Testis (tissue), 3 donors: ENCODE data around the gene LILRA5. TPM values are rescaled to one million over a fixed set of nuclear protein-coding genes. Genes with fewer than 3 reads are reported as not detected.

Source experiments
- DNase-seq: peaks from one replicate; pipeline ENCODE4 v3.0.0-alpha.2; 2019
- H3K27ac ChIP-seq, 2 donors: fragments of 200-600 bp; sonication (generic); one replicate each; pipeline ENCODE4 v1.5.1; 2019
- H3K27me3 ChIP-seq: fragments of 200-600 bp; sonication (generic); one replicate; pipeline ENCODE4 v1.5.1; 2019
- H3K36me3 ChIP-seq: fragments of 200-600 bp; sonication (generic); one replicate; pipeline ENCODE4 v1.5.1; 2017; ENCODE audit warnings: low read depth; ENCODE audit errors: missing control alignments
- H3K4me1 ChIP-seq: fragments of 200-600 bp; sonication (generic); one replicate; pipeline ENCODE4 v1.5.1; 2019
- H3K4me3 ChIP-seq, 2 donors: fragments of 200-600 bp; sonication (generic); one replicate each; pipeline ENCODE4 v1.5.1; 2017 to 2019
- H3K9me3 ChIP-seq: fragments of 200-600 bp; sonication (generic); one replicate; pipeline ENCODE4 v1.5.1; 2017
- POLR2A ChIP-seq: fragments of 450-650 bp; IDR thresholded peaks from one replicate; pipeline ENCODE4 v1.6.1; 2017; ENCODE audit warnings: antibody characterized with exemption, mild to moderate bottlenecking, moderate library complexity
- WGBS, 2 donors: methylation state at CpG; one replicate each; pipeline ENCODE4 v1.1.5; 2018; 5-methylcytosine and 5-hydroxymethylcytosine counted together
- intact Hi-C: fragments of 100-400 bp; cut with DNase I; formaldehyde crosslinking; loops from one replicate; pipeline ENCODE4 v1.15.1; 2023; ENCODE audit warnings: low total_unique reads
- microRNA-seq, 2 donors: library from miRNA; unstranded; fragments of <30 nt; microRNA quantifications; one replicate each; pipeline ENCODE4, GENCODE V29; 2016; ENCODE audit warnings: borderline number of aligned reads in 2 of 2, borderline replicate concordance in 1 of 2
- polyA plus RNA-seq: library from polyadenylated mRNA; stranded (reverse); fragments of 350-450 nt; fragmentation: Illumina TruSeq; extraction: RNeasy Lipid Tissue Mini Kit (QIAGEN cat#74804); gene quantifications from one replicate; pipeline ENCODE4 v1.2.3, GENCODE V29; 2014; ENCODE audit warnings: low read depth, low replicate concordance; ENCODE audit not compliant: insufficient read depth
- small RNA-seq, 2 donors: library from RNA; depleted of rRNA; stranded (forward); fragments of <200 nt; gene quantifications; one replicate each; pipeline ENCODE3, GENCODE V24; 2016
- total RNA-seq, 2 donors: library from RNA; depleted of rRNA; stranded (reverse); fragments of >200 nt; gene quantifications; one replicate each; pipeline ENCODE4 v1.2.3, GENCODE V29; 2016
- TF ChIP-seq, protein P1 (sequence below), 3 experiments: fragments of 450-650 bp in 2 of 3; fragments of 200-600 bp in 1 of 3; sonication (generic) in 1 of 3; IDR thresholded peaks; one replicate each; pipeline ENCODE4 v1.5.1; 2016 to 2019; ENCODE audit warnings: antibody characterized with exemption in 3 of 3, mild to moderate bottlenecking in 2 of 3, moderate library complexity in 1 of 3

The LILRA5 gene
- total and polyA plus RNA-seq, 3 donors from 2014 or later, result 1.1 to 1.4 (median 1.2) TPM

DNA sequence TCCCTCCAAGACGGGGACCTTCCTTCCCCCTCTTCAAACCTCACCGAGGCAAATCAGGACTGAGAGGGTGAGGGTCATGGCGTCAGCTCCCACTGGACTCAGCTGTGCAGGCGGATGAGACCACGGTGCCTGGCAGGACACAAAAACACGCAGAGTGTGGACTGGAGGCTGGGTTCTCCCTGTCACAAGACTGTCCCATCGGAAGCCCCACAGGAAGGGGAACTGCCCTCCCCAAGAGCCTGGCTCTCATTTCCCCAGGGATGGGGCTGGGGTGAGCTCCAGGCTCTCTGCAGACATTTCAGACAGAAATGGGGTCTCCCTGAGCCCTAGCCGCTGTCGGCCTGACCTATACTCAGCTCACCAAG lies 55.9 kb downstream of the LILRA5 start, which contains the start of gene LILRB5:
LILRB5 (minus strand) TSS at position 158 of the 365 bp plus-strand sequence; CDS start at position 78, 80 bp downstream.
- no peaks in the 10 kb centered on the region for H3K9me3 ChIP-seq
- H3K36me3 ChIP-seq, result no peaks in the 10 kb centered on the region
- TF ChIP-seq POLR2A, result no peak
- TF ChIP-seq, protein P1, sequence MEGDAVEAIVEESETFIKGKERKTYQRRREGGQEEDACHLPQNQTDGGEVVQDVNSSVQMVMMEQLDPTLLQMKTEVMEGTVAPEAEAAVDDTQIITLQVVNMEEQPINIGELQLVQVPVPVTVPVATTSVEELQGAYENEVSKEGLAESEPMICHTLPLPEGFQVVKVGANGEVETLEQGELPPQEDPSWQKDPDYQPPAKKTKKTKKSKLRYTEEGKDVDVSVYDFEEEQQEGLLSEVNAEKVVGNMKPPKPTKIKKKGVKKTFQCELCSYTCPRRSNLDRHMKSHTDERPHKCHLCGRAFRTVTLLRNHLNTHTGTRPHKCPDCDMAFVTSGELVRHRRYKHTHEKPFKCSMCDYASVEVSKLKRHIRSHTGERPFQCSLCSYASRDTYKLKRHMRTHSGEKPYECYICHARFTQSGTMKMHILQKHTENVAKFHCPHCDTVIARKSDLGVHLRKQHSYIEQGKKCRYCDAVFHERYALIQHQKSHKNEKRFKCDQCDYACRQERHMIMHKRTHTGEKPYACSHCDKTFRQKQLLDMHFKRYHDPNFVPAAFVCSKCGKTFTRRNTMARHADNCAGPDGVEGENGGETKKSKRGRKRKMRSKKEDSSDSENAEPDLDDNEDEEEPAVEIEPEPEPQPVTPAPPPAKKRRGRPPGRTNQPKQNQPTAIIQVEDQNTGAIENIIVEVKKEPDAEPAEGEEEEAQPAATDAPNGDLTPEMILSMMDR (IDR thresholded peaks at IDR 0.05), result no peak
- no peak within 1 kb of the TSS for H3K27ac ChIP-seq
- no peaks in the 10 kb centered on the region for H3K27me3 ChIP-seq
- intact Hi-C loops, result no loop called here
- WGBS, 2 donors, result 44 to 58% methylated on average over 3 to 9 of the region's 9 CpGs
- no peak for DNase-seq
- peaks cover 4% of the 10 kb centered on the region for H3K4me1 ChIP-seq
- H3K4me3 ChIP-seq, result no peak within 1 kb of the TSS

Small RNAs within 50 kb of the gene (microRNA-seq; reads per million reads assigned to microRNA genes)
- 0 reads per million in 2 donors for gene MIR4752

Small RNAs within 50 kb of the gene (small RNA-seq; reads per million reads assigned to genes)
- gene AC245884.12 (0 reads per million in 2 donors), gene MIR4752 (0 reads per million in 2 donors), gene RNU6-1307P (0 reads per million in 2 donors)

Other genes with a start within 250 kb of the LILRA5 start
- gene VSTM1, start 249.3 kb downstream of the LILRA5 start, total RNA-seq, result not detected
- gene VSTM1, start 249.3 kb downstream of the LILRA5 start, polyA plus RNA-seq, result 1.4 TPM
- gene TARM1, start 231.8 kb downstream of the LILRA5 start, total RNA-seq, result under 1 TPM in 1 of 2 donors, not detected in 1; 0.37 TPM
- gene TARM1, start 231.8 kb downstream of the LILRA5 start, polyA plus RNA-seq, result not detected
- gene OSCAR, start 212.4 kb downstream of the LILRA5 start, total RNA-seq, result 1 to 10 TPM; 1.2 to 1.7 TPM
- 1.7 TPM for gene OSCAR, start 212.4 kb downstream of the LILRA5 start, polyA plus RNA-seq
- 10 to 100 TPM; 40.0 to 55.6 TPM for gene NDUFA3, start 210.3 kb downstream of the LILRA5 start, total RNA-seq
- 251 TPM for gene NDUFA3, start 210.3 kb downstream of the LILRA5 start, polyA plus RNA-seq
- gene TFPT, start 197.5 kb downstream of the LILRA5 start, total RNA-seq, result 10 to 100 TPM; 11.2 to 12.9 TPM
- gene TFPT, start 197.5 kb downstream of the LILRA5 start, polyA plus RNA-seq, result 16.0 TPM
- 10 to 100 TPM; 60.1 to 66.6 TPM for gene PRPF31, start 197.4 kb downstream of the LILRA5 start, total RNA-seq
- 56.4 TPM for gene PRPF31, start 197.4 kb downstream of the LILRA5 start, polyA plus RNA-seq
- 10 to 100 TPM; 79.3 to 79.9 TPM for gene CNOT3, start 175.4 kb downstream of the LILRA5 start, total RNA-seq
- gene CNOT3, start 175.4 kb downstream of the LILRA5 start, polyA plus RNA-seq, result 94.3 TPM
- 10 to 100 TPM; 10.2 to 12.8 TPM for gene LENG1, start 153.4 kb downstream of the LILRA5 start, total RNA-seq
- gene LENG1, start 153.4 kb downstream of the LILRA5 start, polyA plus RNA-seq, result 20.6 TPM
- gene TMC4, start 140.0 kb downstream of the LILRA5 start, total RNA-seq, result under 1 TPM; 0.31 to 0.43 TPM
- gene TMC4, start 140.0 kb downstream of the LILRA5 start, polyA plus RNA-seq, result 4.1 TPM
- gene MBOAT7, start 123.6 kb downstream of the LILRA5 start, total RNA-seq, result 100 to 1,000 TPM; 479 to 482 TPM
- 218 TPM for gene MBOAT7, start 123.6 kb downstream of the LILRA5 start, polyA plus RNA-seq
- gene TSEN34, start 121.9 kb downstream of the LILRA5 start, total RNA-seq, result 100 to 1,000 TPM; 162 to 177 TPM
- 73.1 TPM for gene TSEN34, start 121.9 kb downstream of the LILRA5 start, polyA plus RNA-seq
- 1,000 to 10,000 TPM in 1 of 2 donors, 100 to 1,000 TPM in 1; 648 to 1,251 TPM for gene RPS9, start 112.3 kb downstream of the LILRA5 start, total RNA-seq
- gene RPS9, start 112.3 kb downstream of the LILRA5 start, polyA plus RNA-seq, result 969 TPM
- gene LILRB3, start 90.2 kb downstream of the LILRA5 start, total RNA-seq, result 10 to 100 TPM in 1 of 2 donors, 1 to 10 TPM in 1; 3.6 to 11.0 TPM
- gene LILRB3, start 90.2 kb downstream of the LILRA5 start, polyA plus RNA-seq, result 4.9 TPM
- 1 to 10 TPM in 1 of 2 donors, under 1 TPM in 1; 0.37 to 1.5 TPM for gene LILRA6, start 70.4 kb downstream of the LILRA5 start, total RNA-seq
- 2.7 TPM for gene LILRA6, start 70.4 kb downstream of the LILRA5 start, polyA plus RNA-seq
- gene LILRB5, start 55.9 kb downstream of the LILRA5 start, total RNA-seq, result 1 to 10 TPM; 1.9 to 4.4 TPM
- gene LILRB5, start 55.9 kb downstream of the LILRA5 start, polyA plus RNA-seq, result 8.7 TPM
- under 1 TPM; 0.71 to 0.99 TPM for gene LILRB2, start 32.1 kb downstream of the LILRA5 start, total RNA-seq
- gene LILRB2, start 32.1 kb downstream of the LILRA5 start, polyA plus RNA-seq, result 3.0 TPM
- under 1 TPM in 1 of 2 donors, not detected in 1; 0.81 TPM for gene LILRA4, start 26.0 kb upstream of the LILRA5 start, total RNA-seq
- 0.50 TPM for gene LILRA4, start 26.0 kb upstream of the LILRA5 start, polyA plus RNA-seq
- 1 to 10 TPM; 6.4 to 7.1 TPM for gene LAIR1, start 51.8 kb upstream of the LILRA5 start, total RNA-seq
- 13.4 TPM for gene LAIR1, start 51.8 kb upstream of the LILRA5 start, polyA plus RNA-seq
- 100 to 1,000 TPM; 226 to 248 TPM for gene TTYH1, start 102.3 kb upstream of the LILRA5 start, total RNA-seq
- 126 TPM for gene TTYH1, start 102.3 kb upstream of the LILRA5 start, polyA plus RNA-seq
- gene LENG8, start 136.0 kb upstream of the LILRA5 start, total RNA-seq, result 100 to 1,000 TPM; 313 to 507 TPM
- gene LENG8, start 136.0 kb upstream of the LILRA5 start, polyA plus RNA-seq, result 167 TPM
- gene LENG9, start 150.6 kb upstream of the LILRA5 start, total RNA-seq, result 1 to 10 TPM; 5.6 to 5.8 TPM
- 1.9 TPM for gene LENG9, start 150.6 kb upstream of the LILRA5 start, polyA plus RNA-seq
- gene CDC42EP5, start 160.1 kb upstream of the LILRA5 start, total RNA-seq, result 10 to 100 TPM; 10.2 to 11.9 TPM
- gene CDC42EP5, start 160.1 kb upstream of the LILRA5 start, polyA plus RNA-seq, result 7.8 TPM
- gene LAIR2, start 189.7 kb upstream of the LILRA5 start, total RNA-seq, result not detected
- gene LAIR2, start 189.7 kb upstream of the LILRA5 start, polyA plus RNA-seq, result 0.65 TPM